Colonic mucosa (tissue), 4 donors: ENCODE results near the gene CCNB2. TPM values are rescaled to one million over a fixed set of nuclear protein-coding genes. Genes with fewer than 3 reads are reported as not detected.
"Not testable (repeated sequence)": the region's sequence is repeated elsewhere in the genome, so short reads cannot be mapped to it uniquely, and the experiment has no call there.

ENCODE experiments used
- DNase-seq: peaks from one replicate; pipeline ENCODE4 v3.0.0-alpha.2; 2020
- H3K27ac ChIP-seq: fragments of 200-600 bp; one replicate; pipeline ENCODE4 v1.8.0; 2021
- H3K27me3 ChIP-seq: fragments of 200-600 bp; one replicate; pipeline ENCODE4 v1.8.0; 2021
- H3K36me3 ChIP-seq: fragments of 200-600 bp; one replicate; pipeline ENCODE4 v1.8.0; 2021
- H3K4me1 ChIP-seq: fragments of 200-600 bp; one replicate; pipeline ENCODE4 v1.8.0; 2021; ENCODE audit warnings: mild to moderate bottlenecking
- H3K4me3 ChIP-seq: fragments of 200-600 bp; one replicate; pipeline ENCODE4 v1.8.0; 2021
- H3K9ac ChIP-seq, 2 donors: one replicate each; pipeline ENCODE4 v1.7.0; 2013; ENCODE audit warnings: control low read depth in 2 of 2, low read depth in 2 of 2, low read length in 2 of 2
- H3K9me3 ChIP-seq: fragments of 200-600 bp; one replicate; pipeline ENCODE4 v1.8.0; 2021
- CTCF ChIP-seq: fragments of 200-600 bp; IDR thresholded peaks from one replicate; pipeline ENCODE4 v1.8.0; 2022; ENCODE audit warnings: antibody characterized with exemption, mild to moderate bottlenecking
- intact Hi-C: fragments of 100-400 bp; cut with DNase I; formaldehyde crosslinking; loops from one replicate; pipeline ENCODE4 v1.14.1; 2022
- total RNA-seq, 2 donors: library from RNA; stranded (reverse); fragmentation: NEBNext Ultra II Directional in 1 of 2; extraction: Animal tissue kit (Norgen Biotek cat#: 25700) in 1 of 2; gene quantifications; one replicate each; pipeline ENCODE4 v1.2.1, GENCODE V29; 2021
- donor health status: healthy.
- donor health status: DM: no; HTN: no; CAD: no.
- donor health status: DM: no; HTN: no; CAD: no.

The CCNB2 gene
- total RNA-seq, 2 donors from 2014 or later = 22.7 to 64.0 TPM

- no peak for DNase-seq
- Histone ChIP-seq H3K9me3 (no peaks in the 10 kb centered on the region), H3K27me3 (no peaks in the 10 kb centered on the region), H3K9ac (no peak overlapping the region), H3K27ac (no peak overlapping the region), H3K36me3 (peaks cover 7% of the 10 kb centered on the region), H3K4me3 (no peak overlapping the region), H3K4me1 (no peaks in the 10 kb centered on the region)
- intact Hi-C loops = loop anchor here (10.0 kb wide), 1 partner anchor 74 kb away; no protein-coding TSS in a partner anchor
- TF ChIP-seq CTCF = no peak
These were observed 53.7 kb downstream of the CCNB2 start for GRCh38 chr15:59158701-59159034.

GRCh38 chr15:59159210-59159609, 54.3 kb downstream of the CCNB2 start:
- intact Hi-C loops = loop anchor here (10.0 kb wide), 1 partner anchor 74 kb away; no protein-coding TSS in a partner anchor
- Histone ChIP-seq H3K9ac (no peak overlapping the region), H3K27me3 (no peaks in the 10 kb centered on the region), H3K4me3 (no peak overlapping the region), H3K9me3 (no peaks in the 10 kb centered on the region), H3K36me3 (peaks cover 7% of the 10 kb centered on the region), H3K4me1 (no peaks in the 10 kb centered on the region), H3K27ac (no peak overlapping the region)
- DNase-seq = no peak
- no peak for TF ChIP-seq CTCF

- Histone ChIP-seq H3K4me1 (no peaks in the 10 kb centered on the region), H3K27me3 (no peaks in the 10 kb centered on the region), H3K4me3 (no peak overlapping the region), H3K27ac (no peak overlapping the region), H3K9me3 (no peaks in the 10 kb centered on the region), H3K36me3 (peaks cover 7% of the 10 kb centered on the region), H3K9ac (no peak overlapping the region)
- intact Hi-C loops = no loop called here
- no peak for DNase-seq
- no peak for TF ChIP-seq CTCF
These were observed 56.1 kb downstream of the CCNB2 start for GRCh38 chr15:59160880-59161593.

GRCh38 chr15:59162080-59162479, 57.1 kb downstream of the CCNB2 start:
- DNase-seq, H3K27me3 ChIP-seq, H3K9ac ChIP-seq, H3K4me1 ChIP-seq, H3K4me3 ChIP-seq, H3K27ac ChIP-seq, intact Hi-C loops, H3K36me3 ChIP-seq, H3K9me3 ChIP-seq: not testable (repeated sequence)

GRCh38 chr15:59165726-59166125, 60.8 kb downstream of the CCNB2 start:
- H3K9ac ChIP-seq = no peak overlapping the region
- H3K36me3 ChIP-seq = no peaks in the 10 kb centered on the region
- no peaks in the 10 kb centered on the region for H3K4me1 ChIP-seq
- no peak for DNase-seq
- TF ChIP-seq CTCF = no peak
- H3K27me3 ChIP-seq = no peaks in the 10 kb centered on the region
- H3K4me3 ChIP-seq = no peak overlapping the region
- no peaks in the 10 kb centered on the region for H3K9me3 ChIP-seq
- intact Hi-C loops = no loop called here
- no peak overlapping the region for H3K27ac ChIP-seq

GRCh38 chr15:59166166-59166565, 61.2 kb downstream of the CCNB2 start:
- Histone ChIP-seq H3K9ac (no peak overlapping the region), H3K4me3 (no peak overlapping the region), H3K36me3 (no peaks in the 10 kb centered on the region), H3K4me1 (no peaks in the 10 kb centered on the region), H3K9me3 (no peaks in the 10 kb centered on the region), H3K27me3 (no peaks in the 10 kb centered on the region), H3K27ac (no peak overlapping the region)
- TF ChIP-seq CTCF = no peak
- DNase-seq = no peak
- intact Hi-C loops = no loop called here
